ENCODE data around the gene CSPG4.

DNA sequence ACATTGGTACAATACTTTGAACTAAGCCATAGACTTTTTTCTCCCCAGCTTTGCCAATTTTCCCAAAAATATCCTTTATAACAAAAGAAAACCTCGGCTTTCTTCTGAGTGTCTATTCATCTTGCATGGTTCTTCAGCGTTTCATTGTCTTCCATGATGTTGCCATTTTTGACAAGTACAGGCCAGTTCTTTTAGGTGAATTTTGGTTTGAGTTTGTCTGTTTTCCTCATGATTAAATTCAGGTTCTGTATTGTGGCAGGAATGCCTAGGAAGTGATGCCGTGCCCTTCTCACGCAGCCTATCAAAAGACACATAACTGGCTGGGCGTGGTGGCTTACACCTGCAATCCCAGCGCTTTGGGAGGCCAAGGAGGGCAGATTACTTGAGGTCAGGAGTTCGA, 7.6 kb upstream of the CSPG4 start:
- TF ChIP-seq, protein P1, sequence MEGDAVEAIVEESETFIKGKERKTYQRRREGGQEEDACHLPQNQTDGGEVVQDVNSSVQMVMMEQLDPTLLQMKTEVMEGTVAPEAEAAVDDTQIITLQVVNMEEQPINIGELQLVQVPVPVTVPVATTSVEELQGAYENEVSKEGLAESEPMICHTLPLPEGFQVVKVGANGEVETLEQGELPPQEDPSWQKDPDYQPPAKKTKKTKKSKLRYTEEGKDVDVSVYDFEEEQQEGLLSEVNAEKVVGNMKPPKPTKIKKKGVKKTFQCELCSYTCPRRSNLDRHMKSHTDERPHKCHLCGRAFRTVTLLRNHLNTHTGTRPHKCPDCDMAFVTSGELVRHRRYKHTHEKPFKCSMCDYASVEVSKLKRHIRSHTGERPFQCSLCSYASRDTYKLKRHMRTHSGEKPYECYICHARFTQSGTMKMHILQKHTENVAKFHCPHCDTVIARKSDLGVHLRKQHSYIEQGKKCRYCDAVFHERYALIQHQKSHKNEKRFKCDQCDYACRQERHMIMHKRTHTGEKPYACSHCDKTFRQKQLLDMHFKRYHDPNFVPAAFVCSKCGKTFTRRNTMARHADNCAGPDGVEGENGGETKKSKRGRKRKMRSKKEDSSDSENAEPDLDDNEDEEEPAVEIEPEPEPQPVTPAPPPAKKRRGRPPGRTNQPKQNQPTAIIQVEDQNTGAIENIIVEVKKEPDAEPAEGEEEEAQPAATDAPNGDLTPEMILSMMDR (IDR thresholded peaks at IDR 0.05 in 2 of 3, conservative IDR thresholded peaks at IDR 0.05 in 1 of 3; ENCODE audit: control insufficient read depth in 2 of 3, extremely low read depth in 1 of 3, insufficient read depth in 1 of 3, low read depth in 3 of 3, low read length in 3 of 3), result no peak
- TF ChIP-seq POLR2A (IDR thresholded peaks at IDR 0.05; ENCODE audit: low read depth, low read length), result no peak
- no peak for TF ChIP-seq DPF2 (IDR thresholded peaks at IDR 0.05)
- TF ChIP-seq RBBP5 (conservative IDR thresholded peaks at IDR 0.05), result no peak
- no peak for TF ChIP-seq NFYB (IDR thresholded peaks at IDR 0.05; ENCODE audit: insufficient read depth, low read depth, low read length)
- TF ChIP-seq YY1 (IDR thresholded peaks at IDR 0.05; ENCODE audit: low read depth, low read length), result no peak
- no peak for TF ChIP-seq RAD21 (IDR thresholded peaks at IDR 0.05; ENCODE audit: insufficient read depth, low read depth, low read length)
- TF ChIP-seq NFYA (IDR thresholded peaks at IDR 0.05; ENCODE audit: borderline replicate concordance, low read depth, low read length), result no peak
- TF ChIP-seq, protein P2, sequence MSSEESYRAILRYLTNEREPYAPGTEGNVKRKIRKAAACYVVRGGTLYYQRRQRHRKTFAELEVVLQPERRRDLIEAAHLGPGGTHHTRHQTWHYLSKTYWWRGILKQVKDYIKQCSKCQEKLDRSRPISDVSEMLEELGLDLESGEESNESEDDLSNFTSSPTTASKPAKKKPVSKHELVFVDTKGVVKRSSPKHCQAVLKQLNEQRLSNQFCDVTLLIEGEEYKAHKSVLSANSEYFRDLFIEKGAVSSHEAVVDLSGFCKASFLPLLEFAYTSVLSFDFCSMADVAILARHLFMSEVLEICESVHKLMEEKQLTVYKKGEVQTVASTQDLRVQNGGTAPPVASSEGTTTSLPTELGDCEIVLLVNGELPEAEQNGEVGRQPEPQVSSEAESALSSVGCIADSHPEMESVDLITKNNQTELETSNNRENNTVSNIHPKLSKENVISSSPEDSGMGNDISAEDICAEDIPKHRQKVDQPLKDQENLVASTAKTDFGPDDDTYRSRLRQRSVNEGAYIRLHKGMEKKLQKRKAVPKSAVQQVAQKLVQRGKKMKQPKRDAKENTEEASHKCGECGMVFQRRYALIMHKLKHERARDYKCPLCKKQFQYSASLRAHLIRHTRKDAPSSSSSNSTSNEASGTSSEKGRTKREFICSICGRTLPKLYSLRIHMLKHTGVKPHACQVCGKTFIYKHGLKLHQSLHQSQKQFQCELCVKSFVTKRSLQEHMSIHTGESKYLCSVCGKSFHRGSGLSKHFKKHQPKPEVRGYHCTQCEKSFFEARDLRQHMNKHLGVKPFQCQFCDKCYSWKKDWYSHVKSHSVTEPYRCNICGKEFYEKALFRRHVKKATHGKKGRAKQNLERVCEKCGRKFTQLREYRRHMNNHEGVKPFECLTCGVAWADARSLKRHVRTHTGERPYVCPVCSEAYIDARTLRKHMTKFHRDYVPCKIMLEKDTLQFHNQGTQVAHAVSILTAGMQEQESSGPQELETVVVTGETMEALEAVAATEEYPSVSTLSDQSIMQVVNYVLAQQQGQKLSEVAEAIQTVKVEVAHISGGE (CRISPR knock-in tag; IDR thresholded peaks at IDR 0.05), result no peak
- no peak for TF ChIP-seq BHLHE40 (IDR thresholded peaks at IDR 0.05; ENCODE audit: borderline replicate concordance in 1 of 2, low read depth in 2 of 2, low read length in 1 of 2)
- TF ChIP-seq, protein P3, sequence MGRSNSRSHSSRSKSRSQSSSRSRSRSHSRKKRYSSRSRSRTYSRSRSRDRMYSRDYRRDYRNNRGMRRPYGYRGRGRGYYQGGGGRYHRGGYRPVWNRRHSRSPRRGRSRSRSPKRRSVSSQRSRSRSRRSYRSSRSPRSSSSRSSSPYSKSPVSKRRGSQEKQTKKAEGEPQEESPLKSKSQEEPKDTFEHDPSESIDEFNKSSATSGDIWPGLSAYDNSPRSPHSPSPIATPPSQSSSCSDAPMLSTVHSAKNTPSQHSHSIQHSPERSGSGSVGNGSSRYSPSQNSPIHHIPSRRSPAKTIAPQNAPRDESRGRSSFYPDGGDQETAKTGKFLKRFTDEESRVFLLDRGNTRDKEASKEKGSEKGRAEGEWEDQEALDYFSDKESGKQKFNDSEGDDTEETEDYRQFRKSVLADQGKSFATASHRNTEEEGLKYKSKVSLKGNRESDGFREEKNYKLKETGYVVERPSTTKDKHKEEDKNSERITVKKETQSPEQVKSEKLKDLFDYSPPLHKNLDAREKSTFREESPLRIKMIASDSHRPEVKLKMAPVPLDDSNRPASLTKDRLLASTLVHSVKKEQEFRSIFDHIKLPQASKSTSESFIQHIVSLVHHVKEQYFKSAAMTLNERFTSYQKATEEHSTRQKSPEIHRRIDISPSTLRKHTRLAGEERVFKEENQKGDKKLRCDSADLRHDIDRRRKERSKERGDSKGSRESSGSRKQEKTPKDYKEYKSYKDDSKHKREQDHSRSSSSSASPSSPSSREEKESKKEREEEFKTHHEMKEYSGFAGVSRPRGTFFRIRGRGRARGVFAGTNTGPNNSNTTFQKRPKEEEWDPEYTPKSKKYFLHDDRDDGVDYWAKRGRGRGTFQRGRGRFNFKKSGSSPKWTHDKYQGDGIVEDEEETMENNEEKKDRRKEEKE (IDR thresholded peaks at IDR 0.05), result no peak
- TF ChIP-seq RFX5 (IDR thresholded peaks at IDR 0.05; ENCODE audit: low read depth, low read length), result no peak
